ENCODE measurements around the gene ANXA3.

Gene ANXA3

GRCh38 chr4:78638337-78639172 lies 87.0 kb downstream of the ANXA3 start:
- no peak overlapping the region for H4K8ac ChIP-seq (ENCODE audit: low read depth, low read length)
- H3K4me3 ChIP-seq (ENCODE audit: low read depth, low read length) = no peak overlapping the region
- no peak overlapping the region for H2AK5ac ChIP-seq (ENCODE audit: low read length)
- no peak overlapping the region for H2BK120ac ChIP-seq (ENCODE audit: insufficient read depth, low read length, poor library complexity)
- no peak for DNase-seq
- peaks cover 4 to 5% of the 10 kb centered on the region in 2 experiments for H3K4me1 ChIP-seq (ENCODE audit: control insufficient read depth in 1 of 2, insufficient read depth in 2 of 2, low read length in 2 of 2)
- no peak overlapping the region for H3K27ac ChIP-seq (ENCODE audit: low read depth, low read length)
- no peaks in the 10 kb centered on the region for H3K9me3 ChIP-seq (ENCODE audit: insufficient read depth, low read depth, low read length)
- no peaks in the 10 kb centered on the region for H3K79me1 ChIP-seq (ENCODE audit: low read length)
- H2BK5ac ChIP-seq (ENCODE audit: low read depth, low read length, poor library complexity) = no peak overlapping the region
- H3K27me3 ChIP-seq (ENCODE audit: insufficient read depth, low read length) = no peaks in the 10 kb centered on the region
- H4K12ac ChIP-seq (ENCODE audit: low read depth, low read length) = no peak overlapping the region
- no peak overlapping the region for H2BK12ac ChIP-seq (ENCODE audit: low read length)
- no CpG with 5 or more reads among the region's 4 CpGs for WGBS (ENCODE audit: extremely low coverage, insufficient coverage, insufficient read length)
- no peak overlapping the region for H3K18ac ChIP-seq (ENCODE audit: low read length)
- no peak overlapping the region for H4K91ac ChIP-seq (ENCODE audit: low read depth, low read length)
- H3K36me3 ChIP-seq (ENCODE audit: control insufficient read depth in 1 of 2, insufficient read depth in 2 of 2, low read length in 2 of 2) = no peaks in the 10 kb centered on the region
- H3K79me2 ChIP-seq (ENCODE audit: control insufficient read depth, insufficient read depth, low read length, poor library complexity) = no peaks in the 10 kb centered on the region
- H3K23ac ChIP-seq (ENCODE audit: low read length) = no peak overlapping the region
- H3K4ac ChIP-seq (ENCODE audit: low read depth, low read length) = no peak overlapping the region
- H3K4me2 ChIP-seq (ENCODE audit: low read length) = no peak overlapping the region
- no peak overlapping the region for H2AFZ ChIP-seq (ENCODE audit: insufficient read depth, low read length, poor library complexity)
- H3K9ac ChIP-seq (ENCODE audit: low read length) = no peak overlapping the region
- no peak overlapping the region for H3K14ac ChIP-seq (ENCODE audit: low read length)

- no peak overlapping the region for H2BK5ac ChIP-seq (ENCODE audit: low read depth, low read length, poor library complexity)
- no peaks in the 10 kb centered on the region for H3K27me3 ChIP-seq (ENCODE audit: insufficient read depth, low read length)
- no peak overlapping the region for H3K9ac ChIP-seq (ENCODE audit: low read length)
- no peak overlapping the region for H2BK120ac ChIP-seq (ENCODE audit: insufficient read depth, low read length, poor library complexity)
- no peaks in the 10 kb centered on the region for H3K36me3 ChIP-seq (ENCODE audit: control insufficient read depth in 1 of 2, insufficient read depth in 2 of 2, low read length in 2 of 2)
- no peak for DNase-seq
- no peaks in the 10 kb centered on the region for H3K9me3 ChIP-seq (ENCODE audit: insufficient read depth, low read depth, low read length)
- H2BK12ac ChIP-seq (ENCODE audit: low read length) = no peak overlapping the region
- H3K79me1 ChIP-seq (ENCODE audit: low read length) = no peaks in the 10 kb centered on the region
- H4K91ac ChIP-seq (ENCODE audit: low read depth, low read length) = no peak overlapping the region
- no peak overlapping the region for H2AK5ac ChIP-seq (ENCODE audit: low read length)
- H4K12ac ChIP-seq (ENCODE audit: low read depth, low read length) = no peak overlapping the region
- H3K4ac ChIP-seq (ENCODE audit: low read depth, low read length) = no peak overlapping the region
- H3K14ac ChIP-seq (ENCODE audit: low read length) = no peak overlapping the region
- no peak overlapping the region for H4K8ac ChIP-seq (ENCODE audit: low read depth, low read length)
- no peak overlapping the region for H3K18ac ChIP-seq (ENCODE audit: low read length)
- H2AFZ ChIP-seq (ENCODE audit: insufficient read depth, low read length, poor library complexity) = no peak overlapping the region
- peaks cover 4 to 5% of the 10 kb centered on the region in 2 experiments for H3K4me1 ChIP-seq (ENCODE audit: control insufficient read depth in 1 of 2, insufficient read depth in 2 of 2, low read length in 2 of 2)
- no CpG with 5 or more reads among the region's 1 CpG for WGBS (ENCODE audit: extremely low coverage, insufficient coverage, insufficient read length)
- H3K23ac ChIP-seq (ENCODE audit: low read length) = no peak overlapping the region
- H3K27ac ChIP-seq (ENCODE audit: low read depth, low read length) = no peak overlapping the region
- no peak overlapping the region for H3K4me2 ChIP-seq (ENCODE audit: low read length)
- H3K4me3 ChIP-seq (ENCODE audit: low read depth, low read length) = no peak overlapping the region
- no peaks in the 10 kb centered on the region for H3K79me2 ChIP-seq (ENCODE audit: control insufficient read depth, insufficient read depth, low read length, poor library complexity)
Measured at GRCh38 chr4:78640714-78641113, 89.1 kb downstream of the ANXA3 start.

GRCh38 chr4:78642934-78643333 lies 91.4 kb downstream of the ANXA3 start:
- H2AK5ac ChIP-seq (ENCODE audit: low read length) = peak overlapping the region; percentile 49
- no peak overlapping the region for H2AFZ ChIP-seq (ENCODE audit: insufficient read depth, low read length, poor library complexity)
- H3K4ac ChIP-seq (ENCODE audit: low read depth, low read length) = no peak overlapping the region
- no peak overlapping the region for H3K4me2 ChIP-seq (ENCODE audit: low read length)
- H3K79me2 ChIP-seq (ENCODE audit: control insufficient read depth, insufficient read depth, low read length, poor library complexity) = no peaks in the 10 kb centered on the region
- no peak overlapping the region for H3K14ac ChIP-seq (ENCODE audit: low read length)
- no peak overlapping the region for H3K18ac ChIP-seq (ENCODE audit: low read length)
- peaks cover 8% of the 10 kb centered on the region in 2 experiments for H3K4me1 ChIP-seq (ENCODE audit: control insufficient read depth in 1 of 2, insufficient read depth in 2 of 2, low read length in 2 of 2)
- H4K12ac ChIP-seq (ENCODE audit: low read depth, low read length) = no peak overlapping the region
- H2BK5ac ChIP-seq (ENCODE audit: low read depth, low read length, poor library complexity) = no peak overlapping the region
- H3K9me3 ChIP-seq (ENCODE audit: insufficient read depth, low read depth, low read length) = no peaks in the 10 kb centered on the region
- H3K4me3 ChIP-seq (ENCODE audit: low read depth, low read length) = no peak overlapping the region
- peak overlapping the region; percentile 21 for H2BK12ac ChIP-seq (ENCODE audit: low read length)
- no peak overlapping the region for H3K9ac ChIP-seq (ENCODE audit: low read length)
- WGBS (ENCODE audit: extremely low coverage, insufficient coverage, insufficient read length) = no CpG with 5 or more reads among the region's 2 CpGs
- H2BK120ac ChIP-seq (ENCODE audit: insufficient read depth, low read length, poor library complexity) = peak overlapping the region; percentile 29
- no peak overlapping the region for H3K27ac ChIP-seq (ENCODE audit: low read depth, low read length)
- no peak overlapping the region for H3K23ac ChIP-seq (ENCODE audit: low read length)
- H3K36me3 ChIP-seq (ENCODE audit: control insufficient read depth in 1 of 2, insufficient read depth in 2 of 2, low read length in 2 of 2) = no peaks in the 10 kb centered on the region
- no peak for DNase-seq
- H4K91ac ChIP-seq (ENCODE audit: low read depth, low read length) = no peak overlapping the region
- H3K79me1 ChIP-seq (ENCODE audit: low read length) = peaks cover 3% of the 10 kb centered on the region
- H3K27me3 ChIP-seq (ENCODE audit: insufficient read depth, low read length) = no peaks in the 10 kb centered on the region
- no peak overlapping the region for H4K8ac ChIP-seq (ENCODE audit: low read depth, low read length)

- Histone ChIP-seq H2BK12ac (ENCODE audit: low read length) (no peak overlapping the region), H3K27ac (ENCODE audit: low read depth, low read length) (no peak overlapping the region), H3K9ac (ENCODE audit: low read length) (no peak overlapping the region), H3K4me3 (ENCODE audit: low read depth, low read length) (no peak overlapping the region), H3K14ac (ENCODE audit: low read length) (no peak overlapping the region), H3K79me1 (ENCODE audit: low read length) (peaks cover 3% of the 10 kb centered on the region), H2AFZ (ENCODE audit: insufficient read depth, low read length, poor library complexity) (no peak overlapping the region), H3K4me2 (ENCODE audit: low read length) (no peak overlapping the region), H4K91ac (ENCODE audit: low read depth, low read length) (no peak overlapping the region), H3K4ac (ENCODE audit: low read depth, low read length) (no peak overlapping the region), H2BK5ac (ENCODE audit: low read depth, low read length, poor library complexity) (no peak overlapping the region), H3K36me3 (ENCODE audit: control insufficient read depth in 1 of 2, insufficient read depth in 2 of 2, low read length in 2 of 2) (no peaks in the 10 kb centered on the region), H2BK120ac (ENCODE audit: insufficient read depth, low read length, poor library complexity) (no peak overlapping the region), H3K9me3 (ENCODE audit: insufficient read depth, low read depth, low read length) (no peaks in the 10 kb centered on the region), H2AK5ac (ENCODE audit: low read length) (no peak overlapping the region), H3K27me3 (ENCODE audit: insufficient read depth, low read length) (no peaks in the 10 kb centered on the region), H4K12ac (ENCODE audit: low read depth, low read length) (no peak overlapping the region), H3K18ac (ENCODE audit: low read length) (no peak overlapping the region), H4K8ac (ENCODE audit: low read depth, low read length) (no peak overlapping the region), H3K79me2 (ENCODE audit: control insufficient read depth, insufficient read depth, low read length, poor library complexity) (no peaks in the 10 kb centered on the region), H3K4me1 (ENCODE audit: control insufficient read depth in 1 of 2, insufficient read depth in 2 of 2, low read length in 2 of 2) (peaks cover 5 to 10% of the 10 kb centered on the region in 2 experiments), H3K23ac (ENCODE audit: low read length) (no peak overlapping the region)
- peak in 1 of 2 donors; percentile 92 for DNase-seq
Measured at GRCh38 chr4:78644063-78644691, 92.6 kb downstream of the ANXA3 start.

All from trophoblast cell (in vitro differentiated cells and primary cell).